Gastrocnemius medialis (tissue), 4 donors: ENCODE results near the gene TTYH2. TPM values are rescaled to one million over a fixed set of nuclear protein-coding genes. Genes with fewer than 3 reads are reported as not detected.

ENCODE experiments used
- ATAC-seq, 2 donors: fragments of 150-250 bp; one replicate each; pipeline ENCODE4 v1.9.1; 2016
- DNase-seq, 2 donors: peaks; one replicate each; pipeline ENCODE4 v3.0.0-alpha.2; 2019
- H3K27ac ChIP-seq, 4 donors: fragments of 200-600 bp; sonication (generic); 1 replicate in 1 of 4; 2 replicates in 3 of 4; pipeline ENCODE4 v1.5.1; 2016 to 2018; ENCODE audit warnings: mild to moderate bottlenecking in 2 of 4, moderate library complexity in 1 of 4
- H3K27me3 ChIP-seq, 3 donors: fragments of 200-600 bp; sonication (generic) in 2 of 3; 1 replicate in 1 of 3; 2 replicates in 2 of 3; pipeline versions ENCODE4 v1.5.1 to v1.6.0; 2016 to 2019; ENCODE audit warnings: mild to moderate bottlenecking in 1 of 3, moderate library complexity in 1 of 3
- H3K36me3 ChIP-seq, 2 donors: fragments of 200-600 bp; sonication (generic) in 1 of 2; one replicate each; pipeline ENCODE4 v1.5.1; 2017 to 2018
- H3K4me1 ChIP-seq, 2 donors: fragments of 200-600 bp; sonication (generic) in 1 of 2; one replicate each; pipeline ENCODE4 v1.5.1; 2016 to 2017; ENCODE audit warnings: mild to moderate bottlenecking in 2 of 2
- H3K4me3 ChIP-seq, 4 donors: fragments of 200-600 bp; sonication (generic) in 3 of 4; 1 replicate in 1 of 4; 2 replicates in 3 of 4; pipeline ENCODE4 v1.5.1; 2016 to 2019; ENCODE audit warnings: mild to moderate bottlenecking in 2 of 4
- H3K9me3 ChIP-seq, 3 donors: fragments of 200-600 bp; sonication (generic) in 2 of 3; 1 replicate in 1 of 3; 2 replicates in 2 of 3; pipeline ENCODE4 v1.5.1; 2016 to 2019
- POLR2A ChIP-seq, 2 donors: fragments of 450-650 bp; IDR thresholded peaks; one replicate each; pipeline ENCODE4 v1.6.1; 2017; ENCODE audit warnings: antibody characterized with exemption in 2 of 2, mild to moderate bottlenecking in 2 of 2, moderate library complexity in 2 of 2
- in situ Hi-C, 4 donors: fragments of 200-750 bp; cut with MboI; loops; one replicate each; pipeline versions ENCODE4 v1.15.0 to v1.8.0; 2017; ENCODE audit warnings: low sequenced_read_pairs in 4 of 4
- intact Hi-C: fragments of 100-400 bp; cut with DNase I; formaldehyde crosslinking; loops from one replicate; pipeline ENCODE4 v1.15.1; 2023; ENCODE audit warnings: low total_unique reads
- total RNA-seq, 4 donors: library from RNA; depleted of rRNA; stranded (reverse); fragments of >200 nt; gene quantifications; one replicate each; pipeline versions ENCODE4 v1.1.0 to v1.2.3, GENCODE V29; 2016
- TF ChIP-seq, protein P1 (sequence below), 5 experiments: fragments of 450-650 bp in 3 of 5; fragments of 200-600 bp in 2 of 5; sonication (generic) in 2 of 5; IDR thresholded peaks in 4 of 5; conservative IDR thresholded peaks in 1 of 5; 1 replicate in 4 of 5; 2 replicates in 1 of 5; pipeline ENCODE4 v1.5.1; 2016 to 2019; ENCODE audit warnings: antibody characterized with exemption in 5 of 5, mild to moderate bottlenecking in 3 of 5, moderate library complexity in 3 of 5

TTYH2 gene
- total RNA-seq, 4 donors from 2014 or later = 4.7 to 19.2 (median 11.4) TPM

DNA sequence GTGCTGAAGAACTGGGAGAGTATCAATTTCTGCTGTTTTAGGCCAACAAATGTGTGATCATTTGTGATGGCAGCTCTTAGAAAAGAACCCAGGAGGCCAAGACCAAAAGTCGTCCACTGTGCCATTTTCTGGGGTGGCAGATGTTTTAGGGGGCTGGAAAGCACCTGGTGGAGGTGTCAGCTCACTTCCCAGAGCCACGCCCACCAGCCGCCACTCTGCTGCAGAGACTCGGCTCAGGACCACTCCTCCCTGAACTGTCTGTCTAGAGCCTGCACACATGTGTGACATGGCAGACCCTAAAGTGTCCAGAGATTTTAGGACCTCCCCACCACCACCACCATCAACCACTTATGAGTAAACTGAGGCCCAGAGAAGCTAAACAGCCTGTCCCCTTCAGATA lies 33.8 kb upstream of the TTYH2 start:
- H3K9me3 ChIP-seq = no peaks in the 10 kb centered on the region
- DNase-seq (no peak), ATAC-seq (no peak)
- no peak for TF ChIP-seq POLR2A (IDR thresholded peaks at IDR 0.05)
- TF ChIP-seq, protein P1, sequence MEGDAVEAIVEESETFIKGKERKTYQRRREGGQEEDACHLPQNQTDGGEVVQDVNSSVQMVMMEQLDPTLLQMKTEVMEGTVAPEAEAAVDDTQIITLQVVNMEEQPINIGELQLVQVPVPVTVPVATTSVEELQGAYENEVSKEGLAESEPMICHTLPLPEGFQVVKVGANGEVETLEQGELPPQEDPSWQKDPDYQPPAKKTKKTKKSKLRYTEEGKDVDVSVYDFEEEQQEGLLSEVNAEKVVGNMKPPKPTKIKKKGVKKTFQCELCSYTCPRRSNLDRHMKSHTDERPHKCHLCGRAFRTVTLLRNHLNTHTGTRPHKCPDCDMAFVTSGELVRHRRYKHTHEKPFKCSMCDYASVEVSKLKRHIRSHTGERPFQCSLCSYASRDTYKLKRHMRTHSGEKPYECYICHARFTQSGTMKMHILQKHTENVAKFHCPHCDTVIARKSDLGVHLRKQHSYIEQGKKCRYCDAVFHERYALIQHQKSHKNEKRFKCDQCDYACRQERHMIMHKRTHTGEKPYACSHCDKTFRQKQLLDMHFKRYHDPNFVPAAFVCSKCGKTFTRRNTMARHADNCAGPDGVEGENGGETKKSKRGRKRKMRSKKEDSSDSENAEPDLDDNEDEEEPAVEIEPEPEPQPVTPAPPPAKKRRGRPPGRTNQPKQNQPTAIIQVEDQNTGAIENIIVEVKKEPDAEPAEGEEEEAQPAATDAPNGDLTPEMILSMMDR (IDR thresholded peaks at IDR 0.05 in 4 of 5, conservative IDR thresholded peaks at IDR 0.05 in 1 of 5) = no peak
- H3K4me3 ChIP-seq = no peak overlapping the region
- intact Hi-C loops (no loop called here), in situ Hi-C loops (loop anchor here in 3 of 4 donors (10.0 kb wide), 1 partner anchor 755 kb away; no protein-coding TSS in a partner anchor)
- no peaks in the 10 kb centered on the region for H3K4me1 ChIP-seq
- no peak overlapping the region for H3K27ac ChIP-seq
- H3K27me3 ChIP-seq = peaks cover 0 to 11% (median 8%) of the 10 kb centered on the region in 3 donors
- H3K36me3 ChIP-seq = no peaks in the 10 kb centered on the region

DNA sequence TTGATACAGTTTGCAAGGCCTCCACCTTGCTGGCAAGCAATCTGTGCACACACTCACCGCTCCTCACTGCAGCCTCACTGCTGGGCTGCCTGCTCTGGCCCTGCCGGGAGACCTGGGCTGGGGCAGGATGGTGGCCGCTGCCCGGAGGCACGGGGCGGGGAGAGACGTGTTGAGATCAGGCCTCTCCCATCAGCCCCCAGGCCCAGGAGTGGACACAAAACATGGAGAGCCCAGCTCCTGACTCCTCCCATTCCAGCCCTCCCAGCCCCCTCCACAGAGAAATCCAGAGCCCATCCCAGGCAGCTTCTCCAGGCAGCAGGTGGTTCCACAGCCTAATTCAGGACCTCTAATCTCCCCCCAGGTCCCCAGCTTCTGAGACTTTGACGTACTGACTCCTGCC lies 33.0 kb upstream of the TTYH2 start:
- DNase-seq = no peak
- Histone ChIP-seq H3K27me3 (peaks cover 0 to 6% (median 5%) of the 10 kb centered on the region in 3 donors), H3K27ac (no peak overlapping the region), H3K4me1 (no peaks in the 10 kb centered on the region), H3K36me3 (no peaks in the 10 kb centered on the region), H3K4me3 (no peak overlapping the region), H3K9me3 (no peaks in the 10 kb centered on the region)
- TF ChIP-seq POLR2A (IDR thresholded peaks at IDR 0.05) = no peak
- TF ChIP-seq, protein P1 (IDR thresholded peaks at IDR 0.05 in 4 of 5, conservative IDR thresholded peaks at IDR 0.05 in 1 of 5) = no peak
- in situ Hi-C loops = no loop called here
- ATAC-seq = no peak
- intact Hi-C loops = no loop called here

DNA sequence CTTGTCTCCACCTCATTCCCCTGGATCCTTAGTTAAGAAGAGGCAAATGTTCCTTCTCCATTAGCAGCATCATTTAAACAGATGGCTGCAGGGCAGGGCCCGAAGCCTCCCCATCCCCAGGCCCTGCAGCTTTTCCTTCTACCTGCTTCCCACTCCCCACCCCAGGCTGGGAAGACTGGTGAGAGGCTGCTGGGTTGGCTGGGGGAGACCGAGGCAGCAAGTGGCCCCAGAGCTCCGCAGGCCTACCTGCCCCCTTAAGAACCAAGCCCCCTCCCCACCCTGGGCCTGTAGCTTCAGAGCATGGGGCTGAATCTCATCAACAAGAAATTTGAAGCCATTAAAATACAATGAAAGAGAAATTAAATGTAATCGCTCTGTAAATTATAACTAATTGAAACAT lies 32.0 kb upstream of the TTYH2 start:
- no peak overlapping the region for H3K4me3 ChIP-seq
- no peaks in the 10 kb centered on the region for H3K4me1 ChIP-seq
- in situ Hi-C loops (no loop called here), intact Hi-C loops (no loop called here)
- TF ChIP-seq, protein P1 (IDR thresholded peaks at IDR 0.05 in 4 of 5, conservative IDR thresholded peaks at IDR 0.05 in 1 of 5) = no peak
- TF ChIP-seq POLR2A (IDR thresholded peaks at IDR 0.05) = no peak
- no peak overlapping the region for H3K27ac ChIP-seq
- ATAC-seq = no peak
- no peaks in the 10 kb centered on the region for H3K9me3 ChIP-seq
- DNase-seq = no peak
- no peaks in the 10 kb centered on the region for H3K36me3 ChIP-seq
- H3K27me3 ChIP-seq = peaks cover 0 to 5% (median 0%) of the 10 kb centered on the region in 3 donors

DNA sequence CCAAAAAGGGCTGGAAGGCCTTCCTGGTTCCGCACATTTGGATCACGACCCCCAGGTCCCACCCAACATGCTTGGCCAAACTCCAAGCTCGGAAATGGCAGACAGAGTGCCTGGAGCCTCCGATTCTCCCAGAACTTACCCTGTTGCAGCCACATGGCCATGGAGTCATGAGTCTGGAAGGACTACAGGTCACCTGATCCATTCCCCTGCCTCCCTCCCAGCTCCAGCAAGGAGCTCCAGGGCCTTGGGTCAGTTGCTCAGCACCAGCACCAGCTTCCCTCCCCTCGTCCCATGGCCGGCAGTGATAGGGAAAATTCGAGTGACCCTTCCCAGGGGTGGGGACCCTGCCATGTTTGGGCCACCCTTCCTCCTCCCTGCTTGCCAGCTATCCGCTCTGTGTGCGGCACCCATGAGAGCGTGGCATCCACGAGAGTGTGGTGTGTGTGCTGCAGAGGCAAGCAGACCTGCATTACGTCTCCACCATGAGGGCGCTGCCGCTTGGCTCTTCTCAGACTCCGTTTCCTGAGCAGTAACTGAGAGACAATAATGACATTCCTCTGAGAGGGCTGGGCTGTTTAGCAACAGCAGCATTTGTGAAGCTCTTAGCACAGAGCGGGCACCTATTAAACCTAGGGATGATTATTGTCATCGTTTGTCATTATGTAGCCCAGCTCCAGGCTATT lies 31.2 kb upstream of the TTYH2 start:
- TF ChIP-seq, protein P1 (IDR thresholded peaks at IDR 0.05 in 4 of 5, conservative IDR thresholded peaks at IDR 0.05 in 1 of 5) = no peak
- no peak for TF ChIP-seq POLR2A (IDR thresholded peaks at IDR 0.05)
- ATAC-seq (no peak), DNase-seq (no peak)
- Histone ChIP-seq H3K4me3 (no peak overlapping the region), H3K27me3 (peaks cover 0 to 5% (median 0%) of the 10 kb centered on the region in 3 donors), H3K36me3 (no peaks in the 10 kb centered on the region), H3K4me1 (no peaks in the 10 kb centered on the region), H3K9me3 (no peaks in the 10 kb centered on the region), H3K27ac (no peak overlapping the region)
- in situ Hi-C loops (no loop called here), intact Hi-C loops (no loop called here)
